Pancreas (tissue), 10 donors: ENCODE measurements around the gene TTL. TPM values are rescaled to one million over a fixed set of nuclear protein-coding genes. Genes with fewer than 3 reads are reported as not detected.

ENCODE experiments used
- ATAC-seq, 4 donors: fragments of 200-7000 bp; cut with Tn5 transposase; one replicate each; pipeline versions ENCODE4 v1.8.0 to v1.9.1; 2020; ENCODE audit warnings: mild to moderate bottlenecking in 4 of 4, moderate library complexity in 4 of 4
- DNase-seq, 6 donors: peaks; one replicate each; pipeline ENCODE4 v3.0.0-alpha.2; 2020
- FAIRE-seq: peaks from 2 replicates; lab custom pipeline; 2012; peaks lifted over from hg19 to GRCh38; lab: Jason Lieb, UNC
- H3K27ac ChIP-seq, 4 donors: fragments of 200-600 bp; sonication (generic); 1 replicate in 3 of 4; 2 replicates in 1 of 4; pipeline versions ENCODE4 v1.5.0 to v1.8.0; 2020
- H3K27me3 ChIP-seq, 4 donors: fragments of 200-600 bp; one replicate each; pipeline ENCODE4 v1.8.0; 2021
- H3K36me3 ChIP-seq, 3 donors: fragments of 200-600 bp; sonication (generic) in 1 of 3; one replicate each; pipeline versions ENCODE4 v1.5.0 to v1.8.0; 2020 to 2021
- H3K4me1 ChIP-seq, 3 donors: fragments of 200-600 bp; one replicate each; pipeline ENCODE4 v1.8.0; 2021
- H3K4me3 ChIP-seq, 4 donors: fragments of 200-600 bp; sonication (generic) in 2 of 4; one replicate each; pipeline versions ENCODE4 v1.5.0 to v1.8.0; 2020 to 2021
- H3K9me3 ChIP-seq, 4 donors: fragments of 200-600 bp; one replicate each; pipeline ENCODE4 v1.8.0; 2021
- WGBS, 2 donors: extraction: QIAGEN DNeasy Blood & Tissue Kit; methylation state at CpG; one replicate each; pipeline ENCODE4 v1.1.7; 2013; 5-methylcytosine and 5-hydroxymethylcytosine counted together
- intact Hi-C, 3 donors: fragments of 100-400 bp; cut with DNase I; formaldehyde crosslinking; loops; one replicate each; pipeline versions ENCODE4 v1.11.1 to v1.14.2; 2022
- polyA plus RNA-seq, 2 donors: library from polyadenylated mRNA; stranded (reverse); fragments of 200-250 nt; gene quantifications; one replicate each; pipeline ENCODE4 v1.2.3, GENCODE V29; 2013
- total RNA-seq, 6 donors: library from RNA; stranded (reverse); fragmentation: NEBNext Ultra II Directional in 4 of 6; extraction: Animal tissue kit (Norgen Biotek cat#: 25700) in 4 of 6; gene quantifications; one replicate each; pipeline versions ENCODE4 v1.2.1 to v1.2.4, GENCODE V29; 2021 to 2023
- TF ChIP-seq, protein P1 (sequence below), 4 donors: fragments of 200-600 bp; sonication (generic) in 3 of 4; IDR thresholded peaks; one replicate each; pipeline versions ENCODE4 v1.5.0 to v1.8.0; 2021; ENCODE audit warnings: antibody characterized with exemption in 4 of 4
- donor health status: healthy with polysubstance abuse.
- donor health status: DM: no; HTN: no; CAD: no; lungs with moderate emphysema.
- donor health status: DM: no; HTN: no; CAD: no.
- donor health status: control.
- donor health status: control.
- donor health status: Bipolar disorder and iron deficiency.
- donor health status: DM: yes; HTN: yes; CAD: no.
- donor health status: DM: no; HTN: no; CAD: no.
- donor health status: DM: no; HTN: no; CAD: no.
- donor health status: DM: yes; HTN: yes; CAD: no.

TTL gene
- total and polyA plus RNA-seq, 8 donors = 6.6 to 16.8 (median 7.8) TPM

DNA sequence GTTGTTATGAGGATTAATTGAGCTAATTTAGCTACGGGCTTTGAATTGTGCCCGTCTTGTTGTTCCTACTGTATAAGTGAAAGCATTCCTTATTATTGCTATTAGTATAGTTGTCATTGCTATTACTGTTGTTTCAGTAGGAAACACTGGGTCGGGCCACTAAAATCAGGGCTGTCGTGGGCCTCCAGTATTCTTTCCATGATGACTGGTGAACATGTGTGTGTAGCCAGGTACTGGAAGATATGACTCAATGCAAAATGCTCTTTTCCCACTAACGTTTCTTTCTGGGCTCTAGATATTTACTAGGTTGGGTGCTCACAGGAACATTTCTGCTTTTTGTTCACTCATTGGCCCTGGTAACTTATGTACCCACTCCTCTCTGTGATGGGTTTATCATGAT lies 4.9 kb downstream of the TTL start:
- ATAC-seq = no peak
- intact Hi-C loops = loop anchor here in 1 of 3 donors (10.0 kb wide), 1 partner anchor 98 kb away; the partner anchor contains the start of gene CHCHD5
- 85 to 88% methylated on average over 5 of the region's 5 CpGs for WGBS, 2 donors

DNA sequence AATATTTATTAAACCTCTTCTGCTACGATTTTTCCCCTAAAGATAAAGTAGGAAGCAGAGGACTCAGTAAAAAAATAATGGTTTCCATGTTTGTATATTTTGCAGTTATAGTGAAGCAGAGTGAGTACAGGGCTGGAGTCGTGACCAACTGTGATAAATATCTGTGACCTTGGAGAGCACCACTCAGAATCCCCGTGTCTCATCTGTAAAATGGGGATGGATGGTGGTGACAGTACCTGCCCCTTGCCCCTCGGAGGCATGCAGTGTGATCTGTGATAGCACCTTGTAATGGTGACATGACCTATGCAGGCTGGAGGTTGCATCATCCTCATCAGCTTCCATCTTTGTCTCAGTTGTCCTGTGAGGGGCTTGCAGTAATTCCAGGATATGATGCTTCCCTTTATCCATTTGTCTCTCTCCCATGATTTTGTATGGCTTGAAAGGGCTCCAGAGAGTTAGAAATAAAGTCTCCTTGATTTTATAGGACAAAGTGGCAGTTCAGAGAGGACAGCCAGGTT lies 5.5 kb downstream of the TTL start:
- Histone ChIP-seq H3K4me3 (no peak overlapping the region), H3K4me1 (peaks cover 0 to 8% (median 3%) of the 10 kb centered on the region in 3 donors), H3K9me3 (no peaks in the 10 kb centered on the region), H3K36me3 (no peaks in the 10 kb centered on the region), H3K27ac (no peak overlapping the region), H3K27me3 (no peaks in the 10 kb centered on the region)
- ATAC-seq (no peak), FAIRE-seq (no peak), DNase-seq (no peak)
- TF ChIP-seq, protein P1, sequence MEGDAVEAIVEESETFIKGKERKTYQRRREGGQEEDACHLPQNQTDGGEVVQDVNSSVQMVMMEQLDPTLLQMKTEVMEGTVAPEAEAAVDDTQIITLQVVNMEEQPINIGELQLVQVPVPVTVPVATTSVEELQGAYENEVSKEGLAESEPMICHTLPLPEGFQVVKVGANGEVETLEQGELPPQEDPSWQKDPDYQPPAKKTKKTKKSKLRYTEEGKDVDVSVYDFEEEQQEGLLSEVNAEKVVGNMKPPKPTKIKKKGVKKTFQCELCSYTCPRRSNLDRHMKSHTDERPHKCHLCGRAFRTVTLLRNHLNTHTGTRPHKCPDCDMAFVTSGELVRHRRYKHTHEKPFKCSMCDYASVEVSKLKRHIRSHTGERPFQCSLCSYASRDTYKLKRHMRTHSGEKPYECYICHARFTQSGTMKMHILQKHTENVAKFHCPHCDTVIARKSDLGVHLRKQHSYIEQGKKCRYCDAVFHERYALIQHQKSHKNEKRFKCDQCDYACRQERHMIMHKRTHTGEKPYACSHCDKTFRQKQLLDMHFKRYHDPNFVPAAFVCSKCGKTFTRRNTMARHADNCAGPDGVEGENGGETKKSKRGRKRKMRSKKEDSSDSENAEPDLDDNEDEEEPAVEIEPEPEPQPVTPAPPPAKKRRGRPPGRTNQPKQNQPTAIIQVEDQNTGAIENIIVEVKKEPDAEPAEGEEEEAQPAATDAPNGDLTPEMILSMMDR (IDR thresholded peaks at IDR 0.05) = no peak
- intact Hi-C loops = loop anchor here in 1 of 3 donors (10.0 kb wide), 1 partner anchor 97 kb away; the partner anchor contains the start of gene CHCHD5
- WGBS, 2 donors = 64 to 71% methylated on average over 4 of the region's 4 CpGs

More for the DNA sequence above, 4.9 kb downstream of the TTL start:
- Histone ChIP-seq H3K9me3 (no peaks in the 10 kb centered on the region), H3K4me3 (no peak overlapping the region), H3K4me1 (peaks cover 0 to 8% (median 3%) of the 10 kb centered on the region in 3 donors), H3K36me3 (no peaks in the 10 kb centered on the region), H3K27me3 (no peaks in the 10 kb centered on the region), H3K27ac (no peak overlapping the region)
- no peak for DNase-seq
- TF ChIP-seq, protein P1 (IDR thresholded peaks at IDR 0.05) = no peak
- no peak for FAIRE-seq

DNA sequence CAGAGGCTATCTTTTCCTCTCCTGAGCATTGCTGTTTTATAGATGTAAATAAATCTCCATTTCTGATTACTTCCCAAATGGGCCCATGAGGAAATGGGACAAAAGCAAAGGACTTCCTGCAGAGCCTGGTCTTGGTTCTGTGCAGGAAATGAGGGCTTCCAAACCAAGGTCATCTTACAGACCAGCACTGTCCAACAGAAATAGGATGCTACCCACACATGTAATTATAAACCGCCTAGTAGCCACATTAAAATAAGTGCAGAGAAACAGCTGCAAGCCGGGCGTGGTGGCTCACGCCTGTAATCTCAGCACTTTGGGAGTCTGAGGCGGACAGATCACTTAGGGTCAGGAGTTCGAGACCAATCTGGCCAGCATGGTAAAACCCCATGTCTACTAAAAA lies 6.2 kb downstream of the TTL start:
- Histone ChIP-seq H3K36me3 (no peaks in the 10 kb centered on the region), H3K27me3 (no peaks in the 10 kb centered on the region), H3K4me3 (no peak overlapping the region), H3K4me1 (peaks cover 0 to 5% (median under 1%) of the 10 kb centered on the region in 3 donors), H3K9me3 (no peaks in the 10 kb centered on the region), H3K27ac (no peak overlapping the region)
- TF ChIP-seq, protein P1 (IDR thresholded peaks at IDR 0.05) = no peak
- intact Hi-C loops = loop anchor here in 1 of 3 donors (10.0 kb wide), 1 partner anchor 97 kb away; the partner anchor contains the start of gene CHCHD5
- 79 to 95% methylated on average over 6 of the region's 6 CpGs for WGBS, 2 donors
- FAIRE-seq (no peak), DNase-seq (no peak), ATAC-seq (no peak)

DNA sequence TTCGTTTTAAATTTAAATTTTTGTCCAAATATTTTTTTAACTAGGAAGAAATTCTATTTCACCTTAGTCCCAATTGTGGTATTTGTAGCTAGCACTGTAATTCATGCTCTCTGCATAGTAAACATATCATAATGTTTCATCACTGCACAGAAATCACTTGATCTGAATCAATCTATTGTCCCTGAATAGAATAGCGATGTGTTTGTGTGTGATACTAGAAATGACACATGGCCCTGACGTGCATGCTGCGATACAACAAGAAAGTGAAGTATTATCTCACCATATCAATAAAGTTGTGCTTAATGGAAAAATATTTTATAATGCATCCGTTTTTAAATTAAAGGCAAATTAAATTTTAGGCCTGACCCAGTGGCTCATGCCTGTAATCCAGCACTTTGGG lies 10.0 kb downstream of the TTL start:
- Histone ChIP-seq H3K4me3 (no peak overlapping the region), H3K4me1 (no peaks in the 10 kb centered on the region), H3K27ac (no peak overlapping the region), H3K27me3 (no peaks in the 10 kb centered on the region), H3K36me3 (peaks cover 0 to 7% (median 0%) of the 10 kb centered on the region in 3 donors), H3K9me3 (no peaks in the 10 kb centered on the region)
- FAIRE-seq (no peak), DNase-seq (no peak), ATAC-seq (no peak)
- intact Hi-C loops = no loop called here
- TF ChIP-seq, protein P1 (IDR thresholded peaks at IDR 0.05) = no peak
- 87 to 94% methylated on average over 5 of the region's 5 CpGs for WGBS, 2 donors

DNA sequence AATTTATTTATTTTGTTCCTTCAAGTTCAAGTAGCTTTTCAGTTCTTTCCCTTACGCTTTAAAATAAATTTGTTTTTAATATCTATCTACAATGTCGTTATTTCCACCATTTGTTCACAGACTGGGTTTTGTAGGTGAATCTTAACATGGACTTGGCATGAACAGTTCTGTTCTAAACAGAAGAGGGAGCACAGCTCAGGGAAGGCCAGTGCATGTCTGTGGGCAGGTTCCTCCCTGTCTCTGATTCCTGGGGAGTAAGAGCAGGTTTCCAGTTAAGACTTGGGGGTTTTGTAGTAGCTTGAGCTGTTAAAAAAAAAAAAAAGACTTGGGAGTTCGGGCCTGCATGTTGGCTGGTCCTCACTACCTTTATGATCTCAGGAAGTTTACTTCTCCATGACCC lies 11.1 kb downstream of the TTL start:
- Histone ChIP-seq H3K36me3 (peaks cover 0 to 7% (median 0%) of the 10 kb centered on the region in 3 donors), H3K27me3 (no peaks in the 10 kb centered on the region), H3K4me3 (no peak overlapping the region), H3K27ac (no peak overlapping the region), H3K4me1 (no peaks in the 10 kb centered on the region), H3K9me3 (no peaks in the 10 kb centered on the region)
- DNase-seq (no peak), FAIRE-seq (no peak), ATAC-seq (no peak)
- intact Hi-C loops = no loop called here
- WGBS, 2 donors = 86 to 92% methylated on average over 3 of the region's 3 CpGs
- TF ChIP-seq, protein P1 (IDR thresholded peaks at IDR 0.05) = no peak
